Amniotic stem cell (primary cell): ENCODE measurements around the gene FADS2.

Experiments used
- DNase-seq: peaks from one replicate; lab custom pipeline; 2025; lab: John Stamatoyannopoulos, UW

Gene FADS2

DNA sequence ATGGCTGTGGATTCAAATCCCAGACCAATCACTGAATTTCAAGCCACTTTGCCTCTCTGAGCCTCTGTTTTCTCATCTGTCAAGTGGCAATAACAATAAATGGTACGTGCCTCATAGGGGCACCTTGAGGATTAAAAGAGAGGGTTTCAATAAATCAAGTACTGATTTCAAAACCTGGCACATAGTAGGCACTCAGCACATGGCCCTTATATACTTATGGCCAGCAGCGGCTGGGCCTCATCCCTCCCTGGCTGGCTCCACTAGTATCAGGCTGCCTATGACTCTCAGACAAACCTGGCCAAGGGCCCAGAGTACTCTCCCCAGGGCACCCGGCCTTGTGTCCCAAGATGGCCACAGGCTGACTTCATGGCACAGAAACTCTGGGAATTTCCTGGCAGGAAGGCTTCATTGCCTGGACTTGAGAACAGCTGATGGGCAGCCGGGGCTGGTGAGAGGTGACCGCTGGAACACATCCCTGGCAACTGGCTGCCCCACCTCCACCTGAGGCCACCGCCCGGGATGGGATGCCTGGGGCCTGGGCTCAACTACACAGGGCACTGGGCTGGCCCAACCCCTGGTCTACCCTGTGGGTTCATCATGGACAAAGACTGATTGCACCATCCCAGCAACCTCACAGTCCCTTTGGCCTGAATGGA lies 59.9 kb downstream of the FADS2 start:
- peak; percentile 69 for DNase-seq

DNA sequence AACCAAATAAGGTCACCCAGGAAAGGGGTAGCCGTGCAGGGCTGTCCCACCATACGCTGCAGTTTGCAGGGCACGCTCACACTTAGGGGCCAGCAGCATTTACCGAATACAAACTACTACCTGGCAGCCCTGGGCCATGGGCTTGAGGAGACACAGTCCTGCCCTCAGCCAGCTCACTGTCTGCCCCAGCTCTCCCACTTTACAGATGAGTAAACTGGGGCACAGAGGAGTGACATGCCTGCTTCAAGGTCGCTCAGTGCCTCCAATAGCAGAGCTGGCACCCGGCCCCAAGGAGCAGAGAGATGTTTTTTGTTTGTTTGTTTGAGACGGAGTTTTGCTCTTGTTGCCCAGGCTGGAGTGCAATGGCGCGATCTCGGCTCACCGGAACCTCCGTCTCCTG lies 60.5 kb downstream of the FADS2 start:
- DNase-seq: no peak

DNA sequence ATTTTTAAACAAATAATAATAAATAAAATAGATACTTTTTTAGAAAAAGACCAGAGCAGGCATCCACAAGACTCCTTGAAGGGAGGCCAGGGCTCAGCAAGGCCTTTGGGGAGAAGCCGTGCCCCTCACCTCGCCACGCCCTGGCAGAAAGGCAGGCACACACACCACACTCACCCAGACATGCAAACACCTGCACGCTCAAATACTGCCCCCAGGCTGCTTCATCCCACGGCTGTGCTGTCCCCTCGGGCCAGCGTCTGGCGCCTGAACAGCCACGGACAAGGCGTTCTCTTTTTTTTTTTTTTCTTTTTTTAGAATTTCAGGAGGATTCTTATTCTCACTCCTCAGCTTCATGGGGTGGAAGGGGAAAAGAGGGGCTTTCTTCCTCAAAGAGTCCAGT lies 61.7 kb downstream of the FADS2 start:
- DNase-seq: no peak

DNA sequence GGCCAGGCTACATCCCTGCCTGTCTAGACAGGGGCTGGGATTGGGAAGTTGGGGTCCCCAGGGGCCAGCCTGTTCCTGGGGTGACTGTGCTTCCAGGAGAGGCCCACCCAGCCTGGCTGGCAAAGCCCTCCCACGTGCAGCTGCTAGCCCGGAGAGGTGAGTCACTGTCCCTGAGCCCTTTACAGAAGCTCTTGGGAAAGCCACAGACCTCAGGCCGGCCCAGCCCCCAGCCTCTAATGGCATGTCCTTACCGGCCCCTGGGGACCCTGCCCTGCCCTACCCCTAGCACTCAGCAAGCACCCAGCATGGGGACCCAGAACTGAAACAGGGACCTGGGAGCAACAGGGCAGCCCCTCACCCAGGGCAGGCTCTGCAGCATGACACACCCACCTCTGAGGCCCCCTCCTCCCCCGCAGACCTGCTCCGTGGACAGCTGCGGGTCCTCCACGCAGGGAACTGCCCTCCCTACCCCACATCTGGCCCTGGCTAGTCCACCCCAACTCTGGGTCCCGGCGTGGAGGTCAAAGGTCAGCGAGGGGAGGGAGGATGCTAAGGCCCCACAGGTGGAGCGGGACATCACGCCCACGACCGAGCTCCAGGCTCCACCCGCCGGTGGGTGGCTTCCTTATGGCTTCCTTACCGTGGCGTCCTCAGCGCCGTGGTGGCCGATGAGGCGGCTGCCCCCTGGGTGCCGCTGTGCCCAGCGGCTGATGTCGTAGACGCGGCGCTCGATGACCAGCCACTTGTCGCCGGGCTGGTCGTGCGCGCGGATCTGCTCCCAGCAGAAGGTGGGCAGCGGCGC lies 62.6 kb downstream of the FADS2 start:
- DNase-seq: peak; percentile 57

DNA sequence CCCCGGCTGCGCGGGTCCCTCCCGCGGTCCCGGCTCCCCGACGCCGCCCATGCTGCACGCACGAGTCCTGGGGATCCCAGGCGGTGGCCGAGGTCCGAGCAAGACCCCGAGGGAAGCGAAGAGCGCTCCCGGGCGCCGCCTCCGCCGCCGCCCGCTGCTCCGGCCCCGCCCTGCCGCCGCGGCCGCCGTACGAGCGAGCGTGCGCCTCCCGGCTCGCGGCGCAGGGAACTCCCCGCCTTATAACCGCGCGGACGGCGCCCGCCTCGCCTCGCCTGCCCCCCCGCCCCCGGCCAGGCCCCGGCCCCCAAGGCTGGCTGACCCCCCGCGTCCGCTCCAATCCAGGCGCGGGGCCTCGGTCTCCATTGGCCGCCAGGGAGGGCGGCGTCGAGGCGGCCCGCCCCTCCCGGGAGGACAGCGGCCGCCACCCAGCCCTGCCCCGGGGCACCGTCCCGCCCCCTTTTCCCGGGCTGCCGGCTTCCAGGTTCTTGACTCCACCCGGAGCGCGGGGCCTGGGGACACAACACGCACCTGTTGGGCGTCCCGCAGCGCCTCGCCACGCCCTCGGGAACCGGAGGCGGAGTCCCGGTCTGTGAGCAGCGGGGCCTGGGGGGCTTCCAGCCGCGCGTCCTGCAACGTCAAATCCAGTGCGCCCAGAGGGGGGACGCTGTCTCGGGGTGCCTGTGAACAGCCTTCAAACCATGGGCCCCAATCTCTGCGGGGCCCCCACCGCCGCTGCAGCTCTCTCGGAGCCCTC lies 63.4 kb downstream of the FADS2 start, which contains the start of gene FADS3:
FADS3 (minus strand) TSS at position 215 of the 754 bp plus-strand sequence; CDS start at position 51, 164 bp downstream.
- peak; percentile 19 for DNase-seq

DNA sequence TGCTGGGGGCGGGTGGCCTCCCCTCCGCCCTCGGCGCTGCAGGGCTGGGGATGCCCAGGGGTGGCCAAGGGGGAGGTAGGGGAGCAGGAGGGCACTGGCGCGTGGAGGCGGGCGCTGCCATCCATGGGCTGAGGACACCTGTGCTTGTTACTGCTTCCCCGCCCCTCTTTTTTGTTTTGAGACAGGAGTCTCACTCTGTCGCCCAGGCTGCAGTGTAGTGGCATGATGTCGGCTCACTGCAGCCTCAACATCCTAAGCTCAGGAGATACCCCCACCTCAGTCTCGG lies 63.9 kb downstream of the FADS2 start:
- no peak for DNase-seq

DNA sequence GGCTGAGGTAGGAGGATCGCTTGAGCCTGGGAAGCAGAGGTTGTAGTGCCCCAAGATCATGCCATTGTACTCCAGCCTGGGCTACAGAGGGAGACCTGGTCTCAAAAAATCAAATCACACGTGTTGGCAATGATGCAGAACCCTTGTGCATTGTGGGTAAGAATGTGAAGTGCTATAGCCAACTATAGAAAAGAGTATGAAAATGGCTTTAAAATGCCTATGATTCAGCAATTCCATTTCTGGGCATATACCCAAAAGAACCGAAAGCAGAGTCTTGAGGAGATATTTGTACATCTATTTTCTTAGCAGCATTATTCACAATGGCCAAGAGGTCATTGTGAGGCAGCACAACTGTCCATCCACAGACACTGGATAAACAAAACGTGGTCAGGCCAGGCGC lies 65.9 kb downstream of the FADS2 start:
- peak; percentile 51 for DNase-seq

DNA sequence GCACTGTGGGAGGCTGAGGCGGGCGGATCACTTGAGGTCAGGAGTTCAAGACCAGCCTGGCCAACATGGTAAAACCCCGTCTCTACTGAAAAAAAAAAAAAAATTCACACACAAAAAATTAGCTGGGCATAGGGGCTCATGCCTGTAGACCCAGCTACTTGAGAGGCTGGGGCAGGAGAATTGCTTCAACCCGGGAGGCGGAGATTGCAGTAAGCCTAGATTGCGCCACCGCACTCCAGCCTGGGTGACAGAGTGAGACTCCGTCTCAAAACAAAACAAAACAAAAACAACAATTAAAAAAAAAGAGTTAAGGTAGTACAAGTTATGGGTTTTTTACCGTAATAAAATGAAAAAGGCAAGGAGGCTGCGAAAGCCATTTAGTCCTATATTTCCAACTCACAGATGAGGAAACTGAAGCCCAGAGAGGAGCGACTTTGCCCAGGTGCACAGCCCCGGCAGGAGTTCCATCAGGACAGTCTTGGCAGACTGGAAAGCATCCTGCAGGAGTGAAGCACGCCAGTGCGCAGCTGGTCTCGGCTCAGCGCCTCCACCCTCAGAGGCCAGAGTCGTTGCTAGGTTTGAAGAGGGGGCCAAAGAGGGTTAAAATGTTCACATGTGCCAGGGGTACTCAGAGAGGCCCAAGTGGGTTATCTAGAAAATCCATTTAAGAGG lies 67.1 kb downstream of the FADS2 start:
- no peak for DNase-seq

DNA sequence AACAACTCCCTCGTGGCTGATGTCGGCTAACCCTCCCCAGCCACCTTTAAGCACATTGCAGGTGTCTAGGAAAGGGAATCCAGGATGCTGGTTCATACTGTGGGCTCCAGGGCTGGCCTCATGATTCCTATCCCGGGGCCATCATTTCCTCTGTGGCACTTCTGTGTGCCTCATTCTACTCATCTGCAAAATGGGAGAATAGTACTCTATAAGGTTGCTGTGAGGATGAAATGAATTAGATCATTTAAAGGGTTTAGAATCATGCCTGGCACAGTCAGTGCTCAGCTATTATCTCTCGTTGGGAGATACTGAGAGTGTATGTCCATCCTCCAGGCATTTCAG lies 67.6 kb downstream of the FADS2 start:
- DNase-seq: no peak

DNA sequence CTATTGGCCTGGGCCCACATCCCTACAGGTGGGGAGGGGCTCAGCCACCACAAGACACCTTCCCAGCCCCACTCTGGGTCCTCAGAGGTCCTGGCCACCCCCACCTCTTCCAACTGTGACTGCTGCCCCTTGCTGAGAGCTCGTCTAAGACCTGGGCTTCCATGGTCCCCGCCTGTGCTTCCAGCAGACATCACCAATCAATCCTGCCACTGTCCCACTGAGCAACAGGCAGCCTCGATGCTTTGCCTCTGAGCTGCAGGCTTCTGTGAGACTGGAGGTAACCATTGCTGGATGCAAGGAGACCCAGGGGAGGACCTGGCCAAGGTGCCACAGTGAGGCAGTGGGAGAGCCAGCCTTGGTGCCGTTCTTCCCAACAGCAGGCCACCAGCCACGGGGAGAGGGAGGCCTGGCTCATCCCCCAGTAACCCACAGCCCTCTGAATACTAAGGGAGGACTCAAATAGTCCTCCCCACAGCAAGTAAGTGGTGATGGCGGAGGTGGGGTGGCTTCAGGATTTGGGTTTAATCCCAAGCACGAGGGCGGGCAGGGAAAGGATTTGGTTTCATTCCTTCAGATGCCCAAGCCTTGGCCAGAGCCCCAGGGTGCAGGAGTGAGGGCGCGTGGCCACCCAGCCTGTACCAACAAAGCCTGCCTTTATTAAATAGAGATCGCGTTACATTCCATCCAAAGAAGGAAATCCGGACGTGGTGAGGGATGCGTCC lies 68.7 kb downstream of the FADS2 start:
- DNase-seq: no peak

DNA sequence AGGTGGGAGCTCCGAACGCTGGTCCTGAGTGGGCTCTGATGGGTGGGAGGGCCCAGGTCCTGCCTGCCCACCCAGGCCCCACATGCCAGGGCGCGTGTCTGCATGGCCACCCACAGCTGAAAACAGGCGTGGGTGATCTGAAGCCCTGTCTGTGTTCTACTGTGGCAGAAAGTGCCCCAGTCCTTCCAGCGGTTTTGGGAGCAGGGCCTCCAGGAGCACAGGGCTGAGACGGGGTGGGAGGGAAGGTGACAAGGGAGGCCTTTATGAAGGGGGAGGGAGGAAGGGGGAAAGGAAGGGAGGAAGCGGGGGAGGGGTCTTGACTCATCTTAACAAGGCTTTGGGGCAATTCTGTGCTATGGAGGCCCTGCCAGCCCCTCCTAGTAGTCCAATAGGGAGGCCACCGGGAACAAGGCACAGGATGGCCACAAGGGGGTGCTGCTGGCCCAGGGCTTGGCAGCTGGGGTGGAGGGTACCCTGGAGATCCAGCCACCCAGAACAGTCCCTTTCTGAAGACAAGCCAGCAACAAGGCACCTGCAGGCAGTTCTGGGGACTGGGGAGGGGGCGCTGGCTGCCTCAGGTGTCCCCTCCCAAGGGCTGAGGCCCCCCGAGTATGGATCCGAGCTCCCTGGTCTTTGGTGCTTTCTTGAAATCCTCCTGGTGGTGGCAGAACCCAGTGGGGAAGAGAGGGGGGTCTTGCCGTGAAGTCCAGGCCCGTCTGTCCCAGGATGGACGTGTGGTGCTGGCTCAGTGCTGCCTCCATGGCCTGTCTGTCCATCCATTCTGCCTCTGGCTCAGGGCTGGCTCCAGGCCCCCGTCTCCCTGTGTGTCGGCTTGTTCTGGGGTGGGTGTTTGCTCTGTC lies 69.5 kb downstream of the FADS2 start:
- no peak for DNase-seq

DNA sequence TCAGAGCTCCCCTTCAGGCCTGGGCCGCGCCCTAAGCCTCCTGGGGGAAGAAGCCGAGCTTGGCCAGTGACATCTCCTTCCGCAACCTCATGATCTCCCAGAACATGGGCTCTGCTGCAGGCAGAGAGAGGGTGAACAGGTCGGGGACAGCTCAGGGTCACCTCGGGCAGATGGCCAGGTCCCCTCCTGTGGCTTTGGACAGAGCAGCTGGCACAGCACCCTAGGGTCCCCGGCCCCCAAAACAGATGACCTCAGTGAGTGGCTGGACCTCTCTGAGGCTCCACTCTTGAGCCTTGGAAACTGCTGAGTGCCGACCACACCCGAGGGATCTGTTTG lies 70.1 kb downstream of the FADS2 start:
- no peak for DNase-seq

DNA sequence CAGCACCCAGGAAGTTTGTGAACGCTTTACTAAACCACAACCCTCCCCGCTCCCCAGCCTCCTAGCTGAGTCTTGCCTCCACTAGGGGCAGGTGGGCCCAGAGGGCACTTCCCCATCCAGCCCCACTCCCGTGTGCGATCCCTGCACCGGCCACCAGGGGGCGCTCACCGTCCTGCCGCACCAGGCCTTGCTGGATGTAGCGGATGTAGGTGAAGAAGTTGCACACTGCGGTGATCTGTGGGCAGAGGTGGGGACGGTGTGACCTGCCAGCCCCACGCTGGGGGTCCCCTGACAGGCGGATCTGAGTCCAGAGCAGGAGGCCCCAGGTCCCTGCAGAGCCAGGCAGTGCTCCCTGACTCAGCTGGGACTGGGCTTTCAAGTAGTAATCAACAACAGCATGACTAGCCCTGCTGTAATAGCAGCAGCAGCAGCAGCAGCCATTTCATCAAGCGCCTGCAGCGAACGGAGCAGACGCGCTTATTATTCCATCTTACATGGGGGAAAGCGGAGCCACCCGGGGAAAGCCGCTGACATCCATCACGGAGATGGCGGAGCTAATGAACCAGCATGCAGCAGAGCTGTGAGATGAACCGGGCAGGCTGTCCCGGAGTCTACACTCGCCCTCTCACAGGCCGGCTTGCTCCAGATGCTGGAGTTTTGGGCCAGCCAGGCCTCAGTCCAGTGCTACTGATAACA lies 71.2 kb downstream of the FADS2 start:
- DNase-seq: no peak

DNA sequence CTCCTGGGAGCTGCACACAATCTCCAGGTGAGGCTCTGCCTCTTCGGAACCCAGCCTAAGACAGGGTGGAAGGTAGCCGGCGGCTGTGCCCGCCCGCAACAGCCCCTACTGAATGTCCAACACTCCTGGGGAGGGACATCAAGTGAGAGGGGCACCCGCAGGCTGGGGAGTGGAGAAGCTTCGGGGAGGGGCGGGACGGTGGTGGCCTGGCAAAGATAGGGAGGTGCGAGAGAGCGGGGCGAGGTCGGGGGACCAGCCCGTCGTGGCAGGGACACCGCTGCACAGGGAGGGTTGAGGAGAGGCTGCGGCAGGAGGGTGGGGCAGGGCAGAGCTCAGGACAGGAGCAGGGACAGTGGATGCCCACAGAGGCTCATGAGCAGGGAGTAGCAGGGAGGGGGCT lies 72.2 kb downstream of the FADS2 start:
- no peak for DNase-seq

DNA sequence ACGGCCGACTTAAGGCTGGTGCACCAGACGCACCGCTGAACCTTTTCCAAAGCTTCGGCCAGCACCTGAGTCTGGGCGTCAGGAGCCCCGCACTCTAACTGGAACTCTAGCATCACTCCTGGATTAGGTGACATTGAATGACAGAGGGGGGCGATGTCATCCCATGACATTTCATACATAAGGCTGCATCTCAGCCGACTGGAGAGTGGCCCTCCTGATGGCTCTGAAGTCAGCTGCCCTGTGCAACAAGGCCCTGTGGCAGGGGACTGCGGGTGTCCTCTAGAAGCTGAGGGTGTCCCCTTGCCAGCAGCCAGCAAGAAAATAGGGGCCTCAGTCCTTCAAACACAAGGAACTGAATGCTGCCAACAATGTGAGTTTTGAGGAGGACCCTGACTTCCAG lies 73.3 kb downstream of the FADS2 start:
- DNase-seq: no peak

DNA sequence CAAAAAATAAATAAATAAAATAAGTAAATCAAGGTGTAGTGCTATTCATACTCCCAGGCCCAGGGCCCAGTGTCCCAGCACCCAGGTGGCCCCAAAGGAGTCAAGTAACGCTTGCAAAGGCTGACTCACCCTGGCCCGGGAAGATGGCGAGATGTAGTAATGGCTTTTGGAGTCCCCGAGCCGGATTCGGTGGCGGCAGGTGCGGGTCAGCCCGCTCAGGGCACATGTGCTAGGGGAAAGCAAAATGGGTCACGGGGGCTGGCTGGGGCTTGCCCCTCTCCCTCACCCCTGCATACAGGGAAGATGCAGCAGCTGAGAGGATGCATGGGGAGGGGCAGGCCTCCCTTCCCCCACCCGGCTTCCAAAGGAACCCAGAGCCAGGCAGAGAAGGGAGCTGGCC lies 74.2 kb downstream of the FADS2 start:
- no peak for DNase-seq

DNA sequence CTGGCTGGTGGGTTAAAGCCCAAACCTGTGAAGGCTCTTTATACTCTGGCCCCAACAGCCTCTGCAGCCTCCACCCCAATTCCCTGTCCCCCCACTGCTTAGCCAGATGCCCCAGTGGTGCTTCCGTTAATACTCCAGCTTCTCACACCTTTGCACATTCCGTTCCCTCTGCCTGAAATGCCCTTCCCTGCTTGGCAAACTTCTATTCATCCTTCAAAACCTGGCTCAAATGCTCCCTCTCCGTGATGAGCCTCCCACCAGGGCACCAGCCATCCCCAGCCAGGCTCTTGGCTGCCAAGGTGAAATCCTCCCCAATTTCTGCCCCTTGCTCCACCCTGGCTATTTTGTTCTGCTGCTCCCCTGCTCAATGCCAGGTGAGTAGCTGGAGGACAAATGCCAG lies 75.7 kb downstream of the FADS2 start:
- no peak for DNase-seq

DNA sequence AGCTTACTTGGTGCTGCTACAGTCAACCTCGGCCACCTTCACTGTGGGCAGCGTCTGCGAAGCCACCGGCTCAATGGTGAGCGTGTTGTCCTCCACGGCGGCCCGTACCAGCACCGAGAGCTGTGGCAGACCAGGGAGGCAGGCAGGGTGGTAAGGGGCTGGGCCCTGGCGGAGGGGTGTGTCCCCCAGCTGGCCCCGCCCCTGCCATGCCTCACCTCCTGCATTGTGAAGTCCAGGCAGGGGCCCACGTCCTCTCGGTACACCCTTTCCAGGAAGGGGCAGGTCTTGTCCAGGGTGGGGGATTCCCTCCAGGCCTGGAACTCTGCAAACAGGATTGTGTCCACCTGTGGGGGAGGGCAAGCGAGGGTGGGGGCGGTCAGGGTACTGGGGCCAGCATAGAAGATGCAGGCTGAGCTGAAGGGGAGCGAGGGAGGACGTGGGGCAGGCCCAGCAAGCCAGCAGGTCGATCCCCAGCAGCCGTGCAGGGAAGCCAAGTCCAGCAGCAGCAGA lies 76.5 kb downstream of the FADS2 start:
- no peak for DNase-seq

DNA sequence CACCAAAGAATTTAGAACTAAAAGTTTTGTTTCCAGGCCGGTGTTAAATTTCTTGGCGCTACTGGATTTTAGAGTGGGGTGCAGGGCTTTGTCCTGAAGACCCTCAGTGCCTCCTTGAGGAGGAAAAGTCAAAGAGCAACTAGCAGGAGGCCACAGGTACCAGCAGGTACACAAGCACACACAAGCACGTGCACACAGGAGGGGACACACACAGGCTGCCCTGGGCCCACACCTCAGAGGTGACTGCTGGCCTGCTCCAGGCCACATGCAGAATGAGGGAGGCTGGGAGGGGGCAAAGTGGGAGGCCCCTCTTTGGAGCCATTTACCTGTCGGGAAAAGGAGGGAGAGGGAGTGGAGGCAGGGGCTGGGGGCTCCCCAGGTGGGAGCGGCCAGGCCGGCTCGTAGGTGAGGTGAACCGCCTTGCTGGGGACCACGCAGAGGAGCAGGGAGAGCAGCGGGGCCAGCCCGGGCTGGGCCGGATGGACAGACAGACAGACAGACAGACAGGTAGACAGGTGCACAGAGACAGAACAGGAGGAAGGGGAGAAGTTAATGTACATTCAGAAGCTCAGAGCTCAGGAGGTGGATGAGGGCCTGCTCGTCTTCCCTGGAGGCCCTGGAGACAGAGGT lies 77.1 kb downstream of the FADS2 start:
- no peak for DNase-seq
